Activated effector memory CD4-positive, alpha-beta T cell treated with Interleukin-2 at 50 U/mL for 16 hours (primary cell): ENCODE measurements around the gene RAPGEF1.
"Not testable (repeated sequence)": the region's sequence is repeated elsewhere in the genome, so short reads cannot be mapped to it uniquely, and the experiment has no call there.

Experiments
- DNase-seq: peaks from one replicate; pipeline ENCODE4 v3.0.0-alpha.2; 2020

RAPGEF1 gene

GRCh38 chr9:131554087-131554842 lies 185.6 kb downstream of the RAPGEF1 start:
- no peak for DNase-seq

DNA sequence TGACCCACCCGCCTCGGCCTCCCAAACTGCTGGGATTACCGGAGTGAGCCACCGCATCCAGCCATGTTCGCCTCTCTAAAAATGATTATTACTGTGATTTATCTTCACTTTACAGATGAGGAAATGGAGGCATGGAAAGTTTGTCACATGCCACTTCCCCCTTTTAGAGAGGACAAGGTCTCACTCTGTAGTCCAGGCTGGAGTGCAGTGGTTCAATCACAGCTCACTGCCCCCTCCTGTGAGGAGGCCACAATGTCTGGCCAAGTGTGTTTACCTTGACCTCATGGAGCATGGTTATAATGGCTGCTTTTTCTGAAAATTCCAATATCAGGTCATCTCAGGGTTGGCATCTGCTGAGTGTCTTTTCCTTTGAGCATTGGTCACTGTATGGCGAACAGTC lies 187.8 kb downstream of the RAPGEF1 start:
- no peak for DNase-seq

DNA sequence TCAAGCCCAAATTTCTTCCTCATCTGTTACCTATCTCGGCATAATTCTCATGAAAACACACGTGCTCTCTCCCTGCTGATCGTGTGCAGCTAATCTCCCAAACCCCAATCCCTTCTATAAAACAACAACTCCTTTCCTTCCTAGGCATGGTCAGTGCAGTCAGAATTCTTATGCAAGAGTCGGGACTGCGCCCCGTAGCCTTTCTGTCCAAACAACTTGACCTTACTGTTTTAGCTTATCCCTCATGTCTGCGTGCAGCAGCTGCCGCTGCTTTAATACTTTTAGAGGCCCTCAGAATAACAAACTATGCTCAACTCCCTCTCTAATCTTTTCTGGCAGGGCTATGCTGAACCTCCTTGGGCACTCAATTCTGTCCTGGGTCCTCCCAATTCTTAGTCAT lies 189.4 kb downstream of the RAPGEF1 start:
- DNase-seq = not testable (repeated sequence)

- not testable (repeated sequence) for DNase-seq
Observed at GRCh38 chr9:131549186-131549585, 190.7 kb downstream of the RAPGEF1 start.

- no peak for DNase-seq
Observed at GRCh38 chr9:131546336-131547084, 193.4 kb downstream of the RAPGEF1 start.

DNA sequence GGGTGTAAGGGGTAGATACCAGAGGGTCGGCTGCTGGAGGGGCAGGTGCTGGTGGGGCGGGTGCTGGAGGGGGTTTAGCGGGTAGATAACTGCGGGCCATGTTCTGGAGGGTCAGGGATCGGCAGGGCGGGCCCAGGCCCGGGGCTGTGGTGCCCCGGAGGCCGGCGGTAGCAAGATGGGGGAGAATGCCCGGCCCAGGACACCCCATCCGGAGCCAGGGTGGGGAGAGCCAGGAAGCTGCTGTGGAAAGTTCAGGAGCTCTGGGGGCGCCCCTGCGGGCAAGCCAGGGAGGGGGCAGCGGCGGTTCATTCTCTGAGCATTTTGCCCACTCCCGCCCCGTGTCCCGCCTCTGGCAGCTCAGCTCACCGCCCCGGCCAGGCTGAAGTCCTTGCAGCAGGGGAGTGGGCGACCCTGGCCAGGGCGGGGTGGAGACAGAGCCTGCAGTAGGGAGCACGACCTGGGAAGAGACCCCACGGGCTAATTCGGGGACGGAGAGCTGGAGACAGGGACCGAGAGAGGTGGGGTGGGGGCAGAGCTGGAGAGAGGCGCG lies 194.0 kb downstream of the RAPGEF1 start:
- no peak for DNase-seq

DNA sequence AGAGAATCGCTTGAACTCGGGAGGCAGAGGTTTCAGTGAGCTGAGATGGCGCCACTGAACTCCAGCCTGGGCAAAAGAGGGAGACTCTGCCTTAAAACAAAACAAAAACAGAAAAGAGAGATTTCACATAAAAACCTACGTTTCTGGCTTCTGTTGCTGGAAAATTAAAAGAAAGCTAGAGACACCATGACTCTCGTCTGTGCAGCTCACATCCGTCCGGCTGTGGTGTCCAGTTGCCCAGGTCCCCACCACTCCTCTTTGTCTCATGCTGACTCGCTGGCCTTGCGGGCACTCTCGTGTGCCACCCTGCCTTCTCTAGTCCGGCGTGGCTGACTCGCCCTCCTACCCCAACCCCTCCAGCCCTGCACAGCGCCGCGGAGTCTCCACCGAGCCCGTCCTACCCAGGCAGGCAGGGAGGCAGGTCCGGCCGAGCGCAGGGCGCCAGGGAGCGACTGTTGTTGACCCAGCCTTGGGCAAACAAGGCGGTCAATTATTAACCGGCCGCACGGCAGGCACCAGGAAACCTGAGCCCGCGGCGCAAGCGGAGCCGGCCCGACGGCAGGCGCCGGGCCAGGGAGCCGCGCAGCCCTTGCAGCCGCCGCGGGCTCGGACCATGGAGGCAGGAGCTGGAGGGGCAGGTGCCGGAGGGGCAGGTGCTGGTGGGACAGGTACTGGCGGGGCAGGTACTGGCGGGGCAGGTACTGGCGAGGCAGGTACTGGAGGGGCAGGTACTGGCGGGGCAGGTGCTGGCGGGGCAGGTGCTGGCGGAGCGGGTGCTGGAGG lies 194.7 kb downstream of the RAPGEF1 start, which contains the start of gene PRRT1B:
Gene PRRT1B, plus strand, starts transcription at position 521 of the 783 bp plus-strand sequence. Its CDS starts 93 bp downstream, at position 614.
- DNase-seq = no peak

GRCh38 chr9:131543141-131543540 lies 196.7 kb downstream of the RAPGEF1 start:
- no peak for DNase-seq

DNA sequence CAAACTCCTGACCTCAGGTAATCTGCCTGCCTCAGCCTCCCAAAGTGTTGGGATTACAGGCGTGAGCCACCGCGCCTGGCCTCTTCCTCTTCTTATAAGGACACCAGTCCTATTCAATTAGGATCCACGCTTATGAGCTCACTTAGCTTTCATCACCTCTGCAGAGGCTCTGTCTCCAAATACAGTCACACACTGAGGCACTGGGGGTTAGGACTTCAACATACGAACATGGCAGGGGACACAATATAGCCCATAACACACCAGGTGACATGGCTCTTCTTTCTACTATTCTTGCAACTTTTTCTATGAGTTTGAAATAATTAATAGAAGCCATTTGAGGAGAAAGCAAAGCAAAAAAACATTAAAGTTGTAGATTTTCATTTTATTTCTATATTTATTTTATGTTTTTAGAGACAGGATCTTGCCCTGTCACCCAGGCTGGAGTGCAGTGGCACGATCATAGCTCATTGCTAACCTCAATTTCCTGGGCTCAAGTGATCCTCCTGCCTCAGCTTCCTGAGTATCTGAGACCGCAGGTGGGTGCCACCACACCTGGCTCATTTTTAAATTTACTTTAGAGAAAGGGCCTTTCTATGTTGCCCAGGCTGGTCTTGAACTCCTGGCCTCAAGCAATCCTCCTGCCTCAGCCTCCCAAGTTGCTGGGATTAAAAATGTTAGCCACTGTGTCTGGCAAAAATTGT lies 200.5 kb downstream of the RAPGEF1 start:
- DNase-seq = peak; percentile 31

DNA sequence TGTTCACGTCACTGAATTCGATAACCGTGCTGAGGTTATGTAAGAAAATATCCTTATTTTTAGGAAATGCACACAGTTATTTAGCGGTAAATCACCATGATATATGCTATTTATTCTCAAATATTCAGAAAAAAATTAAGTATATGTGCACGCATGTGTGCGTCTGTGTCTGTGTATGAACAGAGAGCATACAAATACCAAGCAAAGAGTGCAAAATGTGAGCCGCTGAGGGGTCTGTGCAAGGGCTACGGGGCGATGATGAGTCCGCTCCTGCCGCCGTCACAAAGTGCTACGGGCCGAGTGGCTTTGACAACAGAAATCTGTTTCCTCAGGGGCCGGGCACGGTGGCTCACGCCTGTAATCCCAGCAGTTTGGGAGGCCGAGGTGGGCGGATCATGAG lies 201.9 kb downstream of the RAPGEF1 start:
- no peak for DNase-seq

DNA sequence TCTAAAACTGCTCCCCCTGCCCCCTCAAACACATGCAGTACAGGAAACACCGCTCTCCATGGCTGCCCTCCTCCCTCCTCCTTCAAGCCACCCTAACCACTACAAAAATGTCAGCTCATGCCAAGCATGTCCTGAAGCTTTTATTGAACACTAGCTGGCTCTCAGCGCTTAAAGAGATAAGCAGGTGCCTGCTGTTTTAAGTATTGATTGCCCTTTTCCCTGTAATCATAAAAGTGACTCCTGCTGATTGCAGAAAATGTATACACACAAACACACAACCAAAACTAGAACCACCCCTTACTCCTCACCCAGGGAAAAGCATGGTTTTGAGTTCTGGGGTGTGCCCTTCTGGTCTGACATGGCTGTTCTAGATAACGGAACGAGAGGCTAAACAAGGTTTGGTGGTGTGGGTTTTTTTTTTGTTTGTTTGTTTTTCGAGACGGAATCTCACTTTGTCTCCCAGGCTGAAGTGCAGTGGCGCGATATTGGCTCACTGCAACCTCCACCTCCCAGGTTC lies 205.1 kb downstream of the RAPGEF1 start:
- no peak for DNase-seq

DNA sequence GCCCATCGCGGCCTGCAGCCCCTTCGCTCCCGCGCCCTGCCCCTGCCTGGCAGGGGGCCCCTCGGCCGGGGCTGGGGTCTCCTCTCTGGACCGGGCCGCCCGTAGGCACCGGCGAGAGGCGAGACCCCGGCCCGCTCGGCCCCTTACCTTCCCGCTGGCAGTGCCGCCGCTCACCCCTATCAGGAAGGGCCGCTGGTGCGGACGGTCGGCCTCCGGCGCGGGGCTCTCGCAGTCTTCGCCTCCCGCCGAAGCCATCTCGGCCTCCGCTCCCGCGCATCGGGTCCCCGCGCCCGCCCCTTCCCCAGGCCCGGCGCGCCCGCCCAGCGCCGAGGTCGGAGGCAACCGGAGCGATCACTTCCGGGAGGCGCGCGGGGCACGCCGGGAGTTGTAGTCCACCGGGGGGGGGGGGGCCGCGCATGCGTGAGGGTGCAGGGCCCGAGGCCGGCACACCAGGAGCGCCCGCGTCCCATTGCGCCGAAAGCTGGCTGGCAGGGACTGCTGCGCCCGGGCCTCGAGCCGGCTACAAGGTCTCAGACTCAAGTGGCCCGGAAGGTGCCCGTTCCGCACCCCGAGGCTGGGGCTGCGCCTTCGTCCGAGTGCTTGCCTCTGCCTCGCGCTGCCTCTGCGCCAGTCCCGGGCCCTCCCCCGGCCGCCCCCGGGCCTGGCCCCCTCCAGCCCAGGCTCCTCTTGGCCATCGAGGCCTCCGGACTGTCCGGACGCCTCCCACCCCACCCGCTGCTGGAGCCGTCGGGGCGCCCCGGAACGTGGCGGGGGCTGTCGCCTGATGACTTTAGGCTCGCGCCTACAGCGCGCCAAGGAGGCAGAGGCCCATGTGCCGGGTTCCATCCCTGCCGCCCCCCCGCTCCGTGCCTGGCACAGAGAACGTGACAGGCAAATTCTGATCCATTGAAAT lies 208.7 kb downstream of the RAPGEF1 start, which contains the start of gene UCK1:
Gene UCK1, minus strand, starts transcription at position 344 of the 913 bp plus-strand sequence. Its CDS starts 89 bp downstream, at position 255.
- DNase-seq = peak; percentile 66

- DNase-seq = no peak
Observed at GRCh38 chr9:131530546-131530919, 209.3 kb downstream of the RAPGEF1 start.

GRCh38 chr9:131529597-131530545 lies 210.0 kb downstream of the RAPGEF1 start:
- DNase-seq = no peak

- DNase-seq = no peak
Observed at GRCh38 chr9:131528886-131529505, 210.9 kb downstream of the RAPGEF1 start.

GRCh38 chr9:131528186-131528585 lies 211.7 kb downstream of the RAPGEF1 start:
- no peak for DNase-seq
